Measurements from ENCODE around the gene RPL35A. TPM values are rescaled to one million over a fixed set of nuclear protein-coding genes. Genes with fewer than 3 reads are reported as not detected.
"Not testable (repeated sequence)": the region's sequence is repeated elsewhere in the genome, so short reads cannot be mapped to it uniquely, and the experiment has no call there.

Gene RPL35A
- total and polyA plus RNA-seq, 4 experiments from 2014 or later, result 1,277 to 2,056 (median 1,744) TPM

DNA sequence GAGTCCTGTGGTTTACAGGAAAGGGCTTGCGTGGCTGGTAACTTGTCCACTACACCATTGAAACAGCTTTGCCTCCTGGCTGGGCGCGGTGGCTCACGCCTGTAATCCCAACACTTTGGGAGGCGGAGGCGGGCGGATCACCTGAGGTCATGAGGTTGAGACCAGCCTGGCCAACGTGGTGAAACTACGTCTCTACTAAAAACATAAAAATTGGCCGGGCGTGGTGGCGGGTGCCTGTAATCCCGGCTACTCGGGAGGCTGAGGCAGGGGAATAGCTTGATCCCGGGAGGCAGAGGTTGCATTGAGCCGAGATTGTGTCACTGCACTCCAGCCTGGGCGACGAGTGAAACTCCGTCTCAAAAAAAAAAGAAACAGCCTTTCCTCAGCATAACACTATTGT is 8.9 kb downstream of the RPL35A start:
- DNase-seq; H3K9me3 ChIP-seq (ENCODE audit: control insufficient read depth in 1 of 2, low read length in 2 of 2); H3K27me3 Mint-ChIP-seq; H3K4me3 ChIP-seq (ENCODE audit: low read length in 2 of 2); H3K27me3 ChIP-seq (ENCODE audit: insufficient read depth, low read length); H3K9me3 Mint-ChIP-seq; CTCF ChIA-PET (ENCODE audit: partially characterized antibody): not testable (repeated sequence)
- H3K4me1 Mint-ChIP-seq, result peaks cover 29 to 62% (median 46%) of the 10 kb centered on the region in 4 donors
- POLR2A ChIA-PET (ENCODE audit: partially characterized antibody), result interaction anchor here (2.2 kb wide), 1 partner anchor 9 kb away, joined by 17 read pairs; the partner anchor contains the start of gene RPL35A
- peak overlapping the region in 3 of 8 donors; percentile 30 to 36 (median 35) for H3K4me3 Mint-ChIP-seq
- Histone ChIP-seq H3K27ac (ENCODE audit: low read depth, low read length) (peak overlapping the region; percentile 78), H3K4me1 (ENCODE audit: insufficient read depth, low read length) (peaks cover 48% of the 10 kb centered on the region), H3K36me3 (ENCODE audit: insufficient read depth, low read length) (peaks cover 33% of the 10 kb centered on the region)
- peaks cover 30 to 53% of the 10 kb centered on the region in 2 donors for H3K36me3 Mint-ChIP-seq
- peak overlapping the region in 5 of 7 donors; percentile 83 to 98 (median 95) for H3K27ac Mint-ChIP-seq
- intact Hi-C loops (cut with micrococcal nuclease), result loop anchor here (10.0 kb wide), 1 partner anchor 404 kb away; the partner anchor contains the start of gene BDH1

GRCh38 chr3:197959500-197959890 is 9.5 kb downstream of the RPL35A start:
- peaks cover 27% of the 10 kb centered on the region for H3K36me3 ChIP-seq (ENCODE audit: insufficient read depth, low read length)
- intact Hi-C loops (cut with micrococcal nuclease), result loop anchor here (10.0 kb wide), 1 partner anchor 405 kb away; the partner anchor contains the start of gene BDH1
- no peaks in the 10 kb centered on the region for H3K27me3 ChIP-seq (ENCODE audit: insufficient read depth, low read length)
- H3K27me3 Mint-ChIP-seq, result no peaks in the 10 kb centered on the region
- H3K27ac Mint-ChIP-seq, result peak overlapping the region; percentile 94 to 98 (median 97)
- H3K36me3 Mint-ChIP-seq, result peaks cover 23 to 47% of the 10 kb centered on the region in 2 donors
- POLR2A ChIA-PET (ENCODE audit: partially characterized antibody), result interaction anchor here (2.2 kb wide), 1 partner anchor 10 kb away, joined by 17 read pairs; the partner anchor contains the start of gene RPL35A
- H3K4me1 Mint-ChIP-seq, result peaks cover 26 to 57% (median 43%) of the 10 kb centered on the region in 4 donors
- peak overlapping the region; percentile 88 to 95 (median 91) for H3K4me3 Mint-ChIP-seq
- peak overlapping the region; percentile 78 for H3K27ac ChIP-seq (ENCODE audit: low read depth, low read length)
- H3K4me1 ChIP-seq (ENCODE audit: insufficient read depth, low read length), result peaks cover 42% of the 10 kb centered on the region
- peak overlapping the region; percentile 67 to 86 for H3K4me3 ChIP-seq (ENCODE audit: low read length in 2 of 2)
- no peak for DNase-seq
- CTCF ChIA-PET (ENCODE audit: partially characterized antibody), result no interaction called here
- no peaks in the 10 kb centered on the region for H3K9me3 ChIP-seq (ENCODE audit: control insufficient read depth in 1 of 2, low read length in 2 of 2)
- H3K9me3 Mint-ChIP-seq, result no peaks in the 10 kb centered on the region

- intact Hi-C loops (cut with micrococcal nuclease), result loop anchor here (1.0 to 10.0 kb wide), 3 partner anchors 10 to 405 kb away; partner anchors contain the start of genes BDH1 and RPL35A
- Mint-ChIP-seq H3K36me3 (peaks cover 17 to 41% of the 10 kb centered on the region in 2 donors), H3K9me3 (no peaks in the 10 kb centered on the region), H3K4me1 (peaks cover 26 to 57% (median 41%) of the 10 kb centered on the region in 4 donors), H3K4me3 (peak within 1 kb of the TSS; percentile 88 to 95 (median 91)), H3K27me3 (no peaks in the 10 kb centered on the region), H3K27ac (peak within 1 kb of the TSS; percentile 94 to 98 (median 97))
- ChIA-PET CTCF (ENCODE audit: partially characterized antibody) (no interaction called here), POLR2A (ENCODE audit: partially characterized antibody) (interaction anchor here (2.2 to 2.3 kb wide), 2 partner anchors 10 kb away, joined by 17 to 20 read pairs; partner anchors contain the start of gene RPL35A)
- Histone ChIP-seq H3K36me3 (ENCODE audit: insufficient read depth, low read length) (peaks cover 21% of the 10 kb centered on the region), H3K4me1 (ENCODE audit: insufficient read depth, low read length) (peaks cover 40% of the 10 kb centered on the region), H3K27ac (ENCODE audit: low read depth, low read length) (peak within 1 kb of the TSS; percentile 78), H3K27me3 (ENCODE audit: insufficient read depth, low read length) (no peaks in the 10 kb centered on the region), H3K9me3 (ENCODE audit: control insufficient read depth in 1 of 2, low read length in 2 of 2) (no peaks in the 10 kb centered on the region), H3K4me3 (ENCODE audit: low read length in 2 of 2) (peak within 1 kb of the TSS; percentile 67 to 86)
- peak; percentile 94 to 96 (median 95) for DNase-seq
Measured at GRCh38 chr3:197959891-197960693, 10.1 kb downstream of the RPL35A start, which contains the start of gene LMLN. Gene LMLN, plus strand, starts transcription at chr3:197960217. Its CDS starts 29 bp downstream, at chr3:197960246.

- Mint-ChIP-seq H3K4me3 (peak overlapping the region; percentile 88 to 95 (median 91)), H3K4me1 (peaks cover 26 to 57% (median 41%) of the 10 kb centered on the region in 4 donors), H3K36me3 (peaks cover 11 to 32% of the 10 kb centered on the region in 2 donors), H3K27me3 (no peaks in the 10 kb centered on the region), H3K9me3 (peaks cover 0 to 1% (median 0%) of the 10 kb centered on the region in 8 donors), H3K27ac (peak overlapping the region; percentile 94 to 98 (median 97))
- ChIA-PET POLR2A (ENCODE audit: partially characterized antibody) (interaction anchor here (2.3 kb wide), 1 partner anchor 11 kb away, joined by 20 read pairs; the partner anchor contains the start of gene RPL35A), CTCF (ENCODE audit: partially characterized antibody) (interaction anchor here (1.1 kb wide), 1 partner anchor 18 kb away, joined by 4 read pairs; no protein-coding TSS in a partner anchor)
- intact Hi-C loops (cut with micrococcal nuclease), result loop anchor here (1.0 to 2.0 kb wide), 2 partner anchors 11 to 120 kb away; partner anchors contain the start of gene RPL35A
- Histone ChIP-seq H3K4me1 (ENCODE audit: insufficient read depth, low read length) (peaks cover 40% of the 10 kb centered on the region), H3K27me3 (ENCODE audit: insufficient read depth, low read length) (no peaks in the 10 kb centered on the region), H3K9me3 (ENCODE audit: control insufficient read depth in 1 of 2, low read length in 2 of 2) (no peaks in the 10 kb centered on the region), H3K27ac (ENCODE audit: low read depth, low read length) (peak overlapping the region; percentile 78), H3K4me3 (ENCODE audit: low read length in 2 of 2) (peak overlapping the region; percentile 67 to 86), H3K36me3 (ENCODE audit: insufficient read depth, low read length) (peaks cover 13% of the 10 kb centered on the region)
- no peak for DNase-seq
Measured at GRCh38 chr3:197960694-197961581, 10.9 kb downstream of the RPL35A start.

GRCh38 chr3:197961582-197961945 is 11.6 kb downstream of the RPL35A start:
- H3K36me3 Mint-ChIP-seq, result peaks cover 8 to 26% of the 10 kb centered on the region in 2 donors
- H3K36me3 ChIP-seq (ENCODE audit: insufficient read depth, low read length), result peaks cover 7% of the 10 kb centered on the region
- intact Hi-C loops (cut with micrococcal nuclease), result loop anchor here (2.0 kb wide), 1 partner anchor 119 kb away; no protein-coding TSS in a partner anchor
- H3K27ac ChIP-seq (ENCODE audit: low read depth, low read length), result no peak overlapping the region
- no peaks in the 10 kb centered on the region for H3K27me3 ChIP-seq (ENCODE audit: insufficient read depth, low read length)
- peak in 1 of 5 donors; percentile 21 for DNase-seq
- H3K27ac Mint-ChIP-seq, result peak overlapping the region; percentile 36 to 98 (median 94)
- no peaks in the 10 kb centered on the region for H3K27me3 Mint-ChIP-seq
- CTCF ChIA-PET (ENCODE audit: partially characterized antibody), result interaction anchor here (1.1 kb wide), 1 partner anchor 19 kb away, joined by 4 read pairs; no protein-coding TSS in a partner anchor
- H3K9me3 Mint-ChIP-seq, result peaks cover 0 to 4% (median 0%) of the 10 kb centered on the region in 8 donors
- peak overlapping the region; percentile 57 to 95 (median 90) for H3K4me3 Mint-ChIP-seq
- POLR2A ChIA-PET (ENCODE audit: partially characterized antibody), result interaction anchor here (2.3 kb wide), 1 partner anchor 12 kb away, joined by 20 read pairs; the partner anchor contains the start of gene RPL35A
- H3K4me1 Mint-ChIP-seq, result peaks cover 26 to 57% (median 41%) of the 10 kb centered on the region in 4 donors
- H3K4me1 ChIP-seq (ENCODE audit: insufficient read depth, low read length), result peaks cover 40% of the 10 kb centered on the region
- H3K4me3 ChIP-seq (ENCODE audit: low read length in 2 of 2), result no peak overlapping the region
- H3K9me3 ChIP-seq (ENCODE audit: control insufficient read depth in 1 of 2, low read length in 2 of 2), result no peaks in the 10 kb centered on the region

- POLR2A ChIA-PET (ENCODE audit: partially characterized antibody), result no interaction called here
- H3K4me1 Mint-ChIP-seq, result peaks cover 23 to 42% (median 33%) of the 10 kb centered on the region in 4 donors
- no peak for DNase-seq
- no peaks in the 10 kb centered on the region for H3K27me3 Mint-ChIP-seq
- Histone ChIP-seq H3K27ac (ENCODE audit: low read depth, low read length) (no peak overlapping the region), H3K9me3 (ENCODE audit: control insufficient read depth in 1 of 2, low read length in 2 of 2) (no peaks in the 10 kb centered on the region), H3K36me3 (ENCODE audit: insufficient read depth, low read length) (no peaks in the 10 kb centered on the region), H3K4me3 (ENCODE audit: low read length in 2 of 2) (no peak overlapping the region), H3K27me3 (ENCODE audit: insufficient read depth, low read length) (no peaks in the 10 kb centered on the region), H3K4me1 (ENCODE audit: insufficient read depth, low read length) (peaks cover 37% of the 10 kb centered on the region)
- intact Hi-C loops (cut with micrococcal nuclease), result no loop called here
- H3K27ac Mint-ChIP-seq, result no peak overlapping the region
- H3K4me3 Mint-ChIP-seq, result no peak overlapping the region
- peaks cover 0 to 13% (median 7%) of the 10 kb centered on the region in 8 donors for H3K9me3 Mint-ChIP-seq
- CTCF ChIA-PET (ENCODE audit: partially characterized antibody), result no interaction called here
- H3K36me3 Mint-ChIP-seq, result peaks cover 7 to 13% of the 10 kb centered on the region in 2 donors
Measured at GRCh38 chr3:197963019-197963637, 13.1 kb downstream of the RPL35A start.
